CD4-positive, CD25-positive, alpha-beta regulatory T cell (primary cell): ENCODE results near the gene TROAP. TPM values are rescaled to one million over a fixed set of nuclear protein-coding genes. Genes with fewer than 3 reads are reported as not detected.
A peak's percentile ranks its signal among the peaks of the same experiment; 100 is the strongest.
"Not testable (repeated sequence)": the region's sequence is repeated elsewhere in the genome, so short reads cannot be mapped to it uniquely, and the experiment has no call there.

Experiments used
- ATAC-seq, 2 donors: fragments of 150-1000 bp; cut with Tn5 transposase; one replicate each; pipeline ENCODE4 v1.10.0; 2021; ENCODE audit warnings: low read depth in 2 of 2, moderate number of reproducible peaks in 2 of 2, moderate library complexity in 1 of 2
- DNase-seq, 3 donors: peaks; one replicate each; pipeline versions ENCODE4 v3.0.0 to v3.0.0-alpha.2; 2012 to 2022; ENCODE audit warnings: mixed read lengths in 1 of 3
- H3K27ac ChIP-seq: one replicate; pipeline ENCODE4 v1.7.0; 2013; ENCODE audit warnings: mild to moderate bottlenecking, low read length; ENCODE audit not compliant: insufficient read depth, poor library complexity, severe bottlenecking
- H3K27me3 ChIP-seq: one replicate; pipeline ENCODE4 v1.7.0; 2013; ENCODE audit warnings: low read length; ENCODE audit not compliant: control insufficient read depth, insufficient read depth
- H3K36me3 ChIP-seq: one replicate; pipeline ENCODE4 v1.7.0; 2013; ENCODE audit warnings: mild to moderate bottlenecking, low read length, moderate library complexity; ENCODE audit not compliant: control insufficient read depth, insufficient read depth
- H3K4me1 ChIP-seq: 2 replicates; pipeline ENCODE4 v1.7.0; 2013; ENCODE audit warnings: mild to moderate bottlenecking, low read length; ENCODE audit not compliant: insufficient read depth, control insufficient read depth, poor library complexity, severe bottlenecking
- H3K4me3 ChIP-seq: one replicate; pipeline ENCODE4 v1.7.0; 2013; ENCODE audit warnings: low read depth, mild to moderate bottlenecking, low read length, moderate library complexity
- H3K9me3 ChIP-seq, 2 experiments: 1 replicate in 1 of 2; 2 replicates in 1 of 2; pipeline ENCODE4 v1.7.0; 2013; ENCODE audit warnings: low read length in 2 of 2, mild to moderate bottlenecking in 1 of 2, moderate library complexity in 1 of 2; ENCODE audit not compliant: control insufficient read depth in 2 of 2
- H3K27ac Mint-ChIP-seq, 3 donors: one replicate each; pipeline ENCODE4 v1.8.0; 2020 to 2022; ENCODE audit warnings: mild to moderate bottlenecking in 3 of 3, mixed read lengths in 3 of 3, moderate library complexity in 2 of 3
- H3K27me3 Mint-ChIP-seq: one replicate; pipeline ENCODE4 v1.8.0; 2022; ENCODE audit warnings: mild to moderate bottlenecking, mixed read lengths
- H3K36me3 Mint-ChIP-seq: one replicate; pipeline ENCODE4 v1.8.0; 2020; ENCODE audit warnings: mixed read lengths
- H3K4me1 Mint-ChIP-seq, 4 donors: one replicate each; pipeline ENCODE4 v1.8.0; 2020 to 2022; ENCODE audit warnings: mixed read lengths in 4 of 4, mild to moderate bottlenecking in 1 of 4
- H3K4me3 Mint-ChIP-seq, 4 donors: one replicate each; pipeline ENCODE4 v1.8.0; 2020 to 2022; ENCODE audit warnings: mild to moderate bottlenecking in 4 of 4, mixed read lengths in 4 of 4, moderate library complexity in 3 of 4
- H3K9me3 Mint-ChIP-seq, 7 donors: one replicate each; pipeline ENCODE4 v1.8.0; 2020 to 2022; ENCODE audit warnings: mixed read lengths in 7 of 7, mild to moderate bottlenecking in 3 of 7, moderate library complexity in 2 of 7
- polyA plus RNA-seq, 4 donors: library from polyadenylated mRNA; unstranded; fragments of 300-500 nt; fragmentation: Illumina TruSeq; gene quantifications; one replicate each; pipeline ENCODE4 v1.2.3, GENCODE V29; 2021
- total RNA-seq: library from RNA; stranded (reverse); gene quantifications from one replicate; pipeline ENCODE4 v1.2.3, GENCODE V29; 2022

Gene TROAP
- total and polyA plus RNA-seq, 5 donors from 2014 or later, result 2.0 to 8.8 (median 4.4) TPM

DNA sequence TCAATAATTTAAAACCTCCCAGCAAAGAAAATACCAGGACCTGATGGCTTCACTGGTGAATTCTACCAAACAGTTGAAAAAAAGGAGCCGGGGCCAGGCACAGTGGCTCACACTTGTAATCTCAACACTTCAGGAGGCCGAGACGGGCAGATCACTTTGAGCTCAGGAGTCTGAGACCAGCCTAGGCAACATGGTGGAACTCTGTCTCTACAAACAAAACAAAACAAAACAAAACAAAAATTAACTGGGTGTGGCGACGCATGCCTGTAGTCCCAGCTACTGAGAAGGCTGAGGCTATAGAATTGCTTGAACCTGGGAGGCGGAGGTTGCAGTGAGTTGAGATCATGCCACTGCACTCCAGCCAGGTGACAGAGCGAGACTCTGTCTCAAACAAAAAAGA lies 13.7 kb upstream of the TROAP start:
- Mint-ChIP-seq H3K27ac (no peak overlapping the region), H3K27me3 (peaks cover 48% of the 10 kb centered on the region), H3K9me3 (peaks cover 0 to 3% (median 0%) of the 10 kb centered on the region in 7 donors), H3K4me1 (peaks cover 0 to 6% (median 0%) of the 10 kb centered on the region in 4 donors), H3K36me3 (peaks cover 3% of the 10 kb centered on the region), H3K4me3 (no peak overlapping the region)
- Histone ChIP-seq H3K4me1 (no peaks in the 10 kb centered on the region), H3K4me3 (no peak overlapping the region), H3K27me3 (peaks cover 13% of the 10 kb centered on the region), H3K9me3 (no peaks in the 10 kb centered on the region), H3K36me3 (no peaks in the 10 kb centered on the region), H3K27ac (no peak overlapping the region)
- no peak for DNase-seq
- ATAC-seq, result no peak

DNA sequence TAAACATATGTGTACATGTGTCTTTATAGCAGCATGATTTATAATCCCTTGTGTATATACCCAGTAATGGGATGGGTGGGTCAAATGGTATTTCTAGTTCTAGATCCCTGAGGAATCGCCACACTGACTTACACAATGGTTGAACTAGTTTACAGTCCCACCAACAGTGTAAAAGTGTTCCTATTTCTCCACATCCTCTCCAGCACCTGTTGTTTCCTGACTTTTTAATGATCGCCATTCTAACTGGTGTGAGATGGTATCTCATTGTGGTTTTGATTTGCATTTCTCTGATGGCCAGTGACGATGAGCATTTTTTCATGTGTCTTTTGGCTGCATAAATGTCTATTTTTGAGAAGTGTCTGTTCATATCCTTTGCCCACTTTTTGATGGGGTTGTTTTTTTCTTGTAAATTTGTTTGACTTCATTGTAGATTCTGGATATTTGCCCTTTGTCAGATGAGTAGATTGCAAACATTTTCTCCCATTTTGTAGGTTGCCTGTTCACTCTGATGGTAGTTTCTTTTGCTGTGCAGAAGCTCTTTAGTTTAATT lies 12.5 kb upstream of the TROAP start:
- not testable (repeated sequence) for H3K36me3 ChIP-seq, H3K4me1 ChIP-seq, H3K4me3 Mint-ChIP-seq, ATAC-seq, H3K9me3 Mint-ChIP-seq, H3K9me3 ChIP-seq, H3K36me3 Mint-ChIP-seq, DNase-seq, H3K4me3 ChIP-seq, H3K4me1 Mint-ChIP-seq, H3K27ac ChIP-seq, H3K27ac Mint-ChIP-seq
- H3K27me3 Mint-ChIP-seq, result peaks cover 57% of the 10 kb centered on the region
- H3K27me3 ChIP-seq, result peaks cover 13% of the 10 kb centered on the region

DNA sequence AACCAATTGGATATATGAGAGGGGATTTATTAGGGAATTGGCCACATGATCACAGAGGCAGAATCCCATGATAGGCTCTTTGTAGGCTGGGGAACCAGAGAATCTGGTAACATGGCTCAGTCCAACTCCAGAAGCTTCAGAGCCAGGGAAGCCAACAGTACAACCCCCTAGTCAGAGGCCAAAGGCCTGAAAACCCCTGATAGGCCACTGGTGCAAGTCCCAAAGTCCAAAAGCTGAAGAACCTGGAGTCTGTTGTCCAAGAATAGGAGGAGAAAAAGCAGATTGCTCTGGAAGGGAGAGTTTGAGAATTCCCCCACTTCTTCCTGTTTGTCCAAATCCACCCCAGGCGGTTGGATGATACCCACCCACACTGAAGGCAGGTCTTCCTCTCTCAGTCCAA lies 8.2 kb upstream of the TROAP start:
- Mint-ChIP-seq H3K36me3 (no peaks in the 10 kb centered on the region), H3K27me3 (peaks cover 19% of the 10 kb centered on the region), H3K4me3 (no peak overlapping the region), H3K9me3 (peaks cover 0 to 2% (median 0%) of the 10 kb centered on the region in 7 donors), H3K27ac (no peak overlapping the region), H3K4me1 (no peaks in the 10 kb centered on the region)
- H3K27me3 ChIP-seq, result no peaks in the 10 kb centered on the region
- ATAC-seq, result no peak
- H3K9me3 ChIP-seq, result no peaks in the 10 kb centered on the region
- no peak overlapping the region for H3K4me3 ChIP-seq
- no peaks in the 10 kb centered on the region for H3K4me1 ChIP-seq
- DNase-seq, result no peak
- H3K36me3 ChIP-seq, result no peaks in the 10 kb centered on the region
- H3K27ac ChIP-seq, result no peak overlapping the region

DNA sequence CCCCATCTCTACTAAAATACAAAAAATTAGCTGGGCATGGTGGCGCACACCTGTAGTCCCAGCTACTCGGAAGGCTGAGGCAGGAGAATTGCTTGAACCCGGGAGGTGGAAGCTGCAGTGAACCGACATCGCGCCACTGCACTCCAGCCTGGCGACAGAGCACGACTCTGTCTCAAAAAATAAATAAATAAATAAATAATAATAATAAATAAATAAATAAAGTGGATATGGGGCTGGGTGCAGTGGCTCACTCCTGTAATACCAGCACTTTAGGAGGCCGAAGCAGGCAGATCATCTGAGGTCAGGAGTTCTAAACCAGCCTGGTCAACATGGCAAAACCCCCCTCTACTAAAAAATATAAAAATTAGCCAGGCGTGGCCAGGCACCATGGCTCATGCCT lies 5.9 kb upstream of the TROAP start:
- not testable (repeated sequence) for H3K27ac Mint-ChIP-seq, H3K27me3 ChIP-seq, H3K9me3 ChIP-seq, H3K4me3 Mint-ChIP-seq, DNase-seq, H3K9me3 Mint-ChIP-seq, H3K27me3 Mint-ChIP-seq, H3K4me1 Mint-ChIP-seq, H3K36me3 Mint-ChIP-seq, ATAC-seq, H3K36me3 ChIP-seq, H3K4me3 ChIP-seq, H3K27ac ChIP-seq, H3K4me1 ChIP-seq

DNA sequence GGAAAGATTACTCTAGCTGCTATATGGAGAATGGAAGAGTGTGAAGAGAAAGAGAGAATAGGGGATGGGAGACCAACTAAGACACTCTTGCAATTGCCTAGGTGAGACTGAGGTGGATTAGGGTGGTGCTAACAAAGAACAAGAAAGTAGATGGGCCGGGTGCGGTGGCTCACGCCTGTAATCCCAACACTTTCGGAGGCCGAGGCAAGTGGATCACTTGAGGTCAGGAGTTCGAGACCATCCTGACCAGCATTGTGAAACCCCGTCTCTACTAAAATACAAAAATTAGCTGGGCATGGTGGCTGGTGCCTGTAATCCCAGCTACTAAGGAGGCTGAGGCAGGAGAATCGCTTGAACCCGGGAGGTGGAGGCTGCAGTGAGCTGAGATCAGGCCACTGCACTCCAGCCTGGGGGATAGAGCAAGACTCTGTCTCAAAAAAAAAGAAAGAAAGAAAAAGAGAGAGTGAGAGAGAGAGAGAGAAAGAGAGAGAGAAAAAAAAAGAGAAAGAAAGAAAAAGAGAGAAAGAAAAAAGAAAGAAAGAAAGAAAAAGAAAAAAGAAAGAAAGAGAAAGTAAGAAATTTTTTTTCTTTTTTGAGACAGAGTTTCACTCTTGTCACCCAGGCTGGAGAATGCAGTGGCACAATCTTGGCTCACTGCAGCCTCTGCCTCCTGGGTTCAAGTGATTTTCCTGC lies 2.5 kb upstream of the TROAP start:
- not testable (repeated sequence) for H3K27me3 Mint-ChIP-seq, H3K9me3 ChIP-seq, H3K36me3 ChIP-seq, H3K27me3 ChIP-seq, H3K36me3 Mint-ChIP-seq, DNase-seq, H3K4me3 ChIP-seq, H3K9me3 Mint-ChIP-seq, ATAC-seq, H3K27ac ChIP-seq
- H3K4me1 ChIP-seq, result peaks cover 18% of the 10 kb centered on the region
- Mint-ChIP-seq H3K4me1 (peaks cover 0 to 22% (median 11%) of the 10 kb centered on the region in 4 donors), H3K27ac (peak overlapping the region in 1 of 3 donors; percentile 12), H3K4me3 (peak overlapping the region; percentile 13 to 88 (median 62))

DNA sequence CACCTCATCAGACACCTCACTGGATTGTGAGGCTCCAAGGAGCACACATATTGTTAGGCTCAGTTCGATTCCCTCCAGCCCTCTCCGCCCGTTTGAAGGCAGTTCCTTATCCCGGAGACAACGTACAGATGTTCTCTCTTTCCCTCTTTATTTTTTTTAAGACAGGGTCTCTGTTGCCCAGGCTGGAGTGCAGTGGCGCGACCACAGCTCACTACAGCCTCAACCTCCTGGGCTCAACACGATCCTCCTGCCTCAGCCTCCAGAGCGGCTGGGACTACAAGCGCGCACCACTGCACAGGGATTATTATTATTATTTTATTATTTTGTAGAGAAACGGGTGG lies 718 bp upstream of the TROAP start:
- Mint-ChIP-seq H3K27me3 (peaks cover 4% of the 10 kb centered on the region), H3K4me1 (peaks cover 0 to 22% (median 11%) of the 10 kb centered on the region in 4 donors), H3K9me3 (peaks cover 0 to 2% (median 0%) of the 10 kb centered on the region in 7 donors), H3K4me3 (peak overlapping the region; percentile 88 to 96 (median 93)), H3K27ac (peak overlapping the region in 2 of 3 donors; percentile 71 to 95), H3K36me3 (no peaks in the 10 kb centered on the region)
- no peak for ATAC-seq
- no peaks in the 10 kb centered on the region for H3K36me3 ChIP-seq
- DNase-seq, result no peak
- peak overlapping the region; percentile 69 for H3K27ac ChIP-seq
- H3K4me3 ChIP-seq, result peak overlapping the region; percentile 77
- peaks cover 18% of the 10 kb centered on the region for H3K4me1 ChIP-seq
- no peaks in the 10 kb centered on the region for H3K27me3 ChIP-seq
- H3K9me3 ChIP-seq, result no peaks in the 10 kb centered on the region

DNA sequence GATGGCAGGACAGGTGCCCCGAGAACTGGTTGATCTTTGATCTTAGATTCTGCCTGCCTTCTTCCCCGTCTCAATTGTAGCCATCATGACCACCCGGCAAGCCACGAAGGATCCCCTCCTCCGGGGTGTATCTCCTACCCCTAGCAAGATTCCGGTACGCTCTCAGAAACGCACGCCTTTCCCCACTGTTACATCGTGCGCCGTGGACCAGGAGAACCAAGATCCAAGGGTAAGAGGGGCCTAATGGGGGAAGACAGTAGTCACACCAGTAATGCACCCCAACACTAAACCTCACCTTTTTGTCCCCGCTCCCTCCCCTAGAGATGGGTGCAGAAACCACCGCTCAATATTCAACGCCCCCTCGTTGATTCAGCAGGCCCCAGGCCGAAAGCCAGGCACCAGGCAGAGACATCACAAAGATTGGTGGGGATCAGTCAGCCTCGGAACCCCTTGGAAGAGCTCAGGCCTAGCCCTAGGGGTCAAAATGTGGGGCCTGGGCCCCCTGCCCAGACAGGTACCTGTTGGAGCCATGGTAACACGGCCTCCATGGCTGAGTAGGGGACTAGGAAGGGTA lies 556 bp downstream of the TROAP start:
- Histone ChIP-seq H3K9me3 (no peaks in the 10 kb centered on the region), H3K27ac (no peak overlapping the region), H3K4me3 (peak overlapping the region; percentile 81), H3K36me3 (no peaks in the 10 kb centered on the region), H3K4me1 (peaks cover 18% of the 10 kb centered on the region), H3K27me3 (no peaks in the 10 kb centered on the region)
- Mint-ChIP-seq H3K27ac (peak overlapping the region; percentile 71 to 95 (median 78)), H3K9me3 (peaks cover 0 to 3% (median 0%) of the 10 kb centered on the region in 7 donors), H3K4me1 (peaks cover 0 to 22% (median 11%) of the 10 kb centered on the region in 4 donors), H3K4me3 (peak overlapping the region; percentile 88 to 96 (median 93)), H3K36me3 (no peaks in the 10 kb centered on the region), H3K27me3 (peaks cover 4% of the 10 kb centered on the region)
- no peak for DNase-seq
- ATAC-seq, result no peak

DNA sequence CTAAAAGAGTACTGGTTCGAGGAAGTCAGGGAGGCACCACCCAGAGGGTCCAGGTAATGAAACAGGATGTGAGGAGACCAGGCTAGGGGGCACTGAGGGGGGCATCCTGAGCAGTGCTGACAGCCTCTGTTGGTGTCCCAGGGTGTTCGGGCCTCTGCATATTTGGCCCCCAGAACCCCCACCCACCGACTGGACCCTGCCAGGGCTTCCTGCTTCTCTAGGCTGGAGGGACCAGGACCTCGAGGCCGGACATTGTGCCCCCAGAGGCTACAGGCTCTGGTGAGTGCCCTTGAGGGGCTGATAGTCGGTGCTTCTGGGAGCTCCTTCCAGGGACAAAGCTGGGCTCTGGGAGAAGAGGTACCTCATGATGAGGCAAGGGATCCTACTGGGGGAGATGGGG lies 2.6 kb downstream of the TROAP start:
- DNase-seq, result no peak
- H3K27ac ChIP-seq, result no peak overlapping the region
- Mint-ChIP-seq H3K4me3 (no peak overlapping the region), H3K27me3 (peaks cover 4% of the 10 kb centered on the region), H3K9me3 (peaks cover 0 to 1% (median 0%) of the 10 kb centered on the region in 7 donors), H3K36me3 (no peaks in the 10 kb centered on the region), H3K4me1 (peaks cover 0 to 22% (median 11%) of the 10 kb centered on the region in 4 donors), H3K27ac (no peak overlapping the region)
- peaks cover 18% of the 10 kb centered on the region for H3K4me1 ChIP-seq
- H3K27me3 ChIP-seq, result no peaks in the 10 kb centered on the region
- ATAC-seq, result no peak
- H3K9me3 ChIP-seq, result no peaks in the 10 kb centered on the region
- H3K36me3 ChIP-seq, result no peaks in the 10 kb centered on the region
- no peak overlapping the region for H3K4me3 ChIP-seq
